GM13977 (cell line): ENCODE measurements around the gene KLHDC9.
"Not testable (repeated sequence)": the region's sequence is repeated elsewhere in the genome, so short reads cannot be mapped to it uniquely, and the experiment has no call there.

Source experiments
- DNase-seq: peaks from one replicate; pipeline ENCODE4 v3.0.0; 2012; ENCODE audit warnings: low spot score
- CTCF ChIP-seq: IDR thresholded peaks from 2 replicates; pipeline ENCODE4 v1.5.1; 2012; ENCODE audit warnings: mild to moderate bottlenecking, control low read depth; ENCODE audit not compliant: insufficient read depth; ENCODE audit errors: extremely low read depth, missing control alignments
- in situ Hi-C: fragments of 300-500 bp; cut with MboI; formaldehyde crosslinking; loops from one replicate; pipeline ENCODE4 v1.12.0; 2022; ENCODE audit warnings: low sequenced_read_pairs, low pct_unique_long_range_greater_than_20kb, mixed read lengths, inconsistent platforms; ENCODE audit not compliant: unreplicated experiment

Gene KLHDC9

DNA sequence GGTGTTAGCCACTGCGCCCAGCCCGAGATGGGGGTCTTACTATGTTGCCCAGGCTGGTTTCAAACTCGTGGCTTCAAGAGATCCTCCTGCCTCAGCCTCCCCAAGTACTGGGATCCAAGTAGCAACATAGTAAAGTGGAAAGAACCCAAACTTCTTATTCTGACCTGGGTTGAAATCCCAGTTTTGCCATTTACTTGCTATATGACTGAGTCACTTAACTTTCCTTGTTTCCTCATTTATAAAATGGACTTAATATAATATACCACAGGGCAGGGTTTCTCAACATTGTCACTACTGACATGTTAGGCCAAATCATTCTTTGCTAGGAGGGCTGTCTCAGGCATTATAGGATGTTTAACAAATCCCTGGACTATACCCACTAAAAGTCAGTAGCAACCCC is 13.0 kb downstream of the KLHDC9 start:
- in situ Hi-C loops, result no loop called here
- TF ChIP-seq CTCF, result no peak

DNA sequence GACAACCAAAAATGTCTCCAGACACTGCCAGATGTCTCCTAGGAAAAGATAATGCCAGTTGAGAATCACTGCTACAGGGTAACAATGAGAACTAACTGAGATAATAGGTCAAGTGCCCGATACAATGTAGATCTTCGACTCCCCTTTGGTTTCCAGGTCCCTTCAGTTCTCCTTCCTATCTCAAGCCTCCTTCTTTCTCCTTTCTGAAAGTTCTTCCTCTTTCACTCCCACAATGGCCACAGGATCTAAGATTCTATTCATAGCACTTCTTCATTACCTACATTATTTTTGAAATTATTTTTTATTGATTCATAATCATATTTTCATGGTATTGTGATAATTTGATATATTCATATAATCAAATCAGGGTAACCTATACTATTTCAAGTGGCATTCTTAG is 13.4 kb downstream of the KLHDC9 start:
- no peak for TF ChIP-seq CTCF
- in situ Hi-C loops, result no loop called here
- no peak for DNase-seq

More for the DNA sequence above, 13.0 kb downstream of the KLHDC9 start:
- no peak for DNase-seq

DNA sequence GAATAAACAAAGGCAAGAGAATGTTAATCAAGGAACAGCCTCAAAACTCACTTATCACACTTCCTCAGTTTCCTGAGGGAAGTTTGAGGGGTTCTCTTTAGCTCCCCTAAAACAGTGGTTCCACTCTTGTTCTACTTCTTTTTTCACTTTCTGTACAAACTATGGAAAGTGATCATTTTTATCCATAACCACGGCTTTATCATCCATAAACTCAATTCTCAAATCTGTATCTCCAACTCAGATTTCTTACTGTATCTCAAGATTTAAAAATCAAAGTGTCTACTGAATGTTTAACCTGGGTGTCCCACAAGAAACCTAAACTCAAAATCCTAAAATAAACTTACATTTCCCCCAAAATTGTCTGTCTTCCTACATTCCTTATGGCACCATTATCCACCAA is 15.8 kb downstream of the KLHDC9 start:
- no peak for TF ChIP-seq CTCF
- no peak for DNase-seq
- in situ Hi-C loops, result no loop called here

- in situ Hi-C loops, result no loop called here
- TF ChIP-seq CTCF, result no peak
- no peak for DNase-seq
Measured at GRCh38 chr1:161114556-161114955, 16.4 kb downstream of the KLHDC9 start.

GRCh38 chr1:161115132-161115711 is 17.1 kb downstream of the KLHDC9 start:
- DNase-seq, result no peak
- in situ Hi-C loops, result no loop called here
- no peak for TF ChIP-seq CTCF

- DNase-seq, in situ Hi-C loops: not testable (repeated sequence)
Measured at GRCh38 chr1:161115961-161116360, 17.8 kb downstream of the KLHDC9 start.

GRCh38 chr1:161117759-161118581 is 19.8 kb downstream of the KLHDC9 start, which contains the start of the genes NIT1 and PFDN2:
TSS of gene NIT1 (plus strand) at chr1:161118105. CDS start at chr1:161118177, 72 bp downstream.
TSS of gene PFDN2 (minus strand) at chr1:161118037. CDS start at chr1:161118026, 11 bp downstream.
- in situ Hi-C loops, result no loop called here
- DNase-seq, result peak; percentile 91
- no peak for TF ChIP-seq CTCF
